ENCODE results near the gene NRP2. TPM values are rescaled to one million over a fixed set of nuclear protein-coding genes. Genes with fewer than 3 reads are reported as not detected.

The NRP2 gene
- total RNA-seq, 1 experiment from 2014 or later = 1.2 TPM

DNA sequence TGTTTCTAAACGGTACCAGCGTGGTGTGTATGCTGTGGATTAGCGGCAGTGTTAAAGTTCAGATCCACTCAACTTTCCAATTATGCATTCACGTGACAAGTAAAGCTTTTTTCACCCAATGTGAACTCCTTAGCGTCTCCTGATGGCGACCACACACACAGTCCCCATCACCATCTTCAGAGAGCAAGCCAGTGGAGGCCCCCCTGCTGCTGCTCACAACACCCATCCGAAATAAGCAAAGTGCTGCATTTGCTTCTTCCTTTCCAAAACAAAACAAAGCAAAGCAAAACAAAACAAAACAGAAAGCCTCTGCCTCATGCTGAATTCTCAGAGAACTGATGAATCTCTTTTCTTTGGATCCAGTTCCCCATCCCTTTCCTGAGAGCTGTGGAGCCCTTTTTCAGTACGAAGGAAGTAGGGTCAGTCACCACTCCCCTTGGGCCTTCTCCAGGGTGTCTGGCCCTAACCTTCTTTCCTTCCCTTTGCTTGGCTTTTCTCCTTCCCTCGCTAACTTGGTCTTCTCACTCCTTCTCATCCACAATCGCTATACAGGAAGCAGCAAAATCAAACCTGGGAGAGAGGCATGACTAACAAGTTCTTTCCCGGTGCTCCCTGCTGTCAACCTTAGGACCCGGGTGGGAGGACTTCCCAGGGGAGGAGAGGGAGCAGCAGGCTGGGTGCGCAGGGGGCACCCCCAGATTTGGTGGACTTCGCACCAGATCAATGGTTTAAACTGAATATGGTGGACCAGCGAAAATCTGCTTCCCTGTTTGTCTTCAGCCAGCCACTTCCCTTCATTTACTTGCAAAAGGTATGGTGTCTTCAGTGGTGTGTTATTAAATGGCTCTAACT, 56.0 kb downstream of the NRP2 start:
- Histone ChIP-seq H3K27me3 (ENCODE audit: insufficient read depth, low read length) (no peaks in the 10 kb centered on the region), H3K4me3 (replicated peaks in 1 of 2; ENCODE audit: low read depth in 1 of 2, low read length in 2 of 2) (no peak overlapping the region), H3K79me2 (ENCODE audit: insufficient read depth, low read length) (no peaks in the 10 kb centered on the region), H3K9ac (ENCODE audit: low read length) (no peak overlapping the region), H3K36me3 (ENCODE audit: control insufficient read depth in 1 of 2, insufficient read depth in 2 of 2, low read length in 2 of 2) (no peaks in the 10 kb centered on the region), H4K20me1 (ENCODE audit: insufficient read depth) (no peaks in the 10 kb centered on the region), H2AFZ (ENCODE audit: low read depth, low read length, poor library complexity, severe bottlenecking) (no peak overlapping the region), H3K4me2 (ENCODE audit: low read length) (no peak overlapping the region), H3K4me1 (ENCODE audit: control insufficient read depth in 1 of 2, insufficient read depth in 2 of 2, low read length in 2 of 2) (peaks cover 4 to 13% of the 10 kb centered on the region in 2 experiments; a peak in 2 of 4 replicates), H3K9me3 (ENCODE audit: control insufficient read depth in 1 of 2, insufficient read depth in 1 of 2, low read depth in 1 of 2, low read length in 2 of 2) (no peaks in the 10 kb centered on the region), H3K27ac (ENCODE audit: low read depth, low read length) (no peak overlapping the region), H3K9me2 (ENCODE audit: insufficient read depth) (no peaks in the 10 kb centered on the region)
- ATAC-seq = no peak
- TF ChIP-seq, protein P1, sequence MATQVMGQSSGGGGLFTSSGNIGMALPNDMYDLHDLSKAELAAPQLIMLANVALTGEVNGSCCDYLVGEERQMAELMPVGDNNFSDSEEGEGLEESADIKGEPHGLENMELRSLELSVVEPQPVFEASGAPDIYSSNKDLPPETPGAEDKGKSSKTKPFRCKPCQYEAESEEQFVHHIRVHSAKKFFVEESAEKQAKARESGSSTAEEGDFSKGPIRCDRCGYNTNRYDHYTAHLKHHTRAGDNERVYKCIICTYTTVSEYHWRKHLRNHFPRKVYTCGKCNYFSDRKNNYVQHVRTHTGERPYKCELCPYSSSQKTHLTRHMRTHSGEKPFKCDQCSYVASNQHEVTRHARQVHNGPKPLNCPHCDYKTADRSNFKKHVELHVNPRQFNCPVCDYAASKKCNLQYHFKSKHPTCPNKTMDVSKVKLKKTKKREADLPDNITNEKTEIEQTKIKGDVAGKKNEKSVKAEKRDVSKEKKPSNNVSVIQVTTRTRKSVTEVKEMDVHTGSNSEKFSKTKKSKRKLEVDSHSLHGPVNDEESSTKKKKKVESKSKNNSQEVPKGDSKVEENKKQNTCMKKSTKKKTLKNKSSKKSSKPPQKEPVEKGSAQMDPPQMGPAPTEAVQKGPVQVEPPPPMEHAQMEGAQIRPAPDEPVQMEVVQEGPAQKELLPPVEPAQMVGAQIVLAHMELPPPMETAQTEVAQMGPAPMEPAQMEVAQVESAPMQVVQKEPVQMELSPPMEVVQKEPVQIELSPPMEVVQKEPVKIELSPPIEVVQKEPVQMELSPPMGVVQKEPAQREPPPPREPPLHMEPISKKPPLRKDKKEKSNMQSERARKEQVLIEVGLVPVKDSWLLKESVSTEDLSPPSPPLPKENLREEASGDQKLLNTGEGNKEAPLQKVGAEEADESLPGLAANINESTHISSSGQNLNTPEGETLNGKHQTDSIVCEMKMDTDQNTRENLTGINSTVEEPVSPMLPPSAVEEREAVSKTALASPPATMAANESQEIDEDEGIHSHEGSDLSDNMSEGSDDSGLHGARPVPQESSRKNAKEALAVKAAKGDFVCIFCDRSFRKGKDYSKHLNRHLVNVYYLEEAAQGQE (IDR thresholded peaks at IDR 0.05; ENCODE audit: low read depth) = no peak
- no peak for TF ChIP-seq POLR2A (IDR thresholded peaks at IDR 0.05; ENCODE audit: borderline replicate concordance, extremely low read depth, insufficient read depth, insufficient read length)
- TF ChIP-seq CEBPB (IDR thresholded peaks at IDR 0.05; ENCODE audit: low read depth) = no peak
- no peak for TF ChIP-seq SP1 (IDR thresholded peaks at IDR 0.05; ENCODE audit: low read depth)
- TF ChIP-seq POLR2AphosphoS5 (IDR thresholded peaks at IDR 0.05; ENCODE audit: low read depth, low read length) = no peak
- POLR2A ChIA-PET = no interaction called here
- DNase-seq (ENCODE audit: low read depth, low spot score) = no peak
- CTCF ChIA-PET = no interaction called here
- intact Hi-C loops (cut with micrococcal nuclease) = no loop called here
- RAD21 ChIA-PET (ENCODE audit: low non-redundant PET in 1 of 2, low total read pairs in 2 of 2, uncharacterized antibody in 2 of 2, unreplicated experiment in 2 of 2) = no interaction called here
- BruUV-seq (replicated peaks) = no TSS peak

DNA sequence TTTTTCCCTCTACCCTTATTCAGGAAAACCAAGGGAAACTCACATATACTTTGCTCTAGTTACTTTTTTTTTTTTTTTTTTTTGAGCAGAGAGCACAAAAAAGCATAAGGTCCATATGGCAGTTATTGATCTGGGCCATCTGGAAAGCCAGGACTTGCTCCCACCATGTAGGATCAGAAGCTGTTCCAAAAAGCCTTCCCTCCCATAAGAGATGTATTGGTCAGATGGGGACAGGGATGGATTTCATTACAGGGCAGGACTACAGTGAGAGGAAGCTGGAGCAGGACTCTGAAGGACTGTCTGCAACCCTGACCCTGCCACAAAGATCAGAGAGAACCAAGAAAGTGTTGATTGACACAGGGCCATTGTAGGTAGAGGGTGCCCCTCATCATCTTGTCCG, 57.3 kb downstream of the NRP2 start:
- Histone ChIP-seq H3K27me3 (ENCODE audit: insufficient read depth, low read length) (no peaks in the 10 kb centered on the region), H2AFZ (ENCODE audit: low read depth, low read length, poor library complexity, severe bottlenecking) (no peak overlapping the region), H3K4me1 (ENCODE audit: control insufficient read depth in 1 of 2, insufficient read depth in 2 of 2, low read length in 2 of 2) (peaks cover under 1 to 8% of the 10 kb centered on the region in 2 experiments; a peak in 2 of 4 replicates), H3K4me3 (replicated peaks in 1 of 2; ENCODE audit: low read depth in 1 of 2, low read length in 2 of 2) (no peak overlapping the region), H4K20me1 (ENCODE audit: insufficient read depth) (no peaks in the 10 kb centered on the region), H3K27ac (ENCODE audit: low read depth, low read length) (no peak overlapping the region), H3K4me2 (ENCODE audit: low read length) (no peak overlapping the region), H3K36me3 (ENCODE audit: control insufficient read depth in 1 of 2, insufficient read depth in 2 of 2, low read length in 2 of 2) (no peaks in the 10 kb centered on the region), H3K9me3 (ENCODE audit: control insufficient read depth in 1 of 2, insufficient read depth in 1 of 2, low read depth in 1 of 2, low read length in 2 of 2) (no peaks in the 10 kb centered on the region), H3K79me2 (ENCODE audit: insufficient read depth, low read length) (no peaks in the 10 kb centered on the region), H3K9ac (ENCODE audit: low read length) (no peak overlapping the region), H3K9me2 (ENCODE audit: insufficient read depth) (no peaks in the 10 kb centered on the region)
- ChIA-PET CTCF (no interaction called here), RAD21 (ENCODE audit: low non-redundant PET in 1 of 2, low total read pairs in 2 of 2, uncharacterized antibody in 2 of 2, unreplicated experiment in 2 of 2) (no interaction called here), POLR2A (no interaction called here)
- BruUV-seq (replicated peaks) = no TSS peak
- no peak for DNase-seq (ENCODE audit: low read depth, low spot score)
- intact Hi-C loops (cut with micrococcal nuclease) = no loop called here
- ATAC-seq = no peak
- TF ChIP-seq, protein P2, sequence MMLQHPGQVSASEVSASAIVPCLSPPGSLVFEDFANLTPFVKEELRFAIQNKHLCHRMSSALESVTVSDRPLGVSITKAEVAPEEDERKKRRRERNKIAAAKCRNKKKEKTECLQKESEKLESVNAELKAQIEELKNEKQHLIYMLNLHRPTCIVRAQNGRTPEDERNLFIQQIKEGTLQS (IDR thresholded peaks at IDR 0.05) = no peak
- TF ChIP-seq SIN3A (IDR thresholded peaks at IDR 0.05; ENCODE audit: low read depth) = no peak
- no peak for TF ChIP-seq CTCF (IDR thresholded peaks at IDR 0.05 in 2 of 3, conservative IDR thresholded peaks at IDR 0.05 in 1 of 3; ENCODE audit: borderline replicate concordance in 1 of 3, insufficient read depth in 1 of 3, low read depth in 2 of 3, low read length in 2 of 3)
- TF ChIP-seq POLR2A (IDR thresholded peaks at IDR 0.05; ENCODE audit: borderline replicate concordance, extremely low read depth, insufficient read depth, insufficient read length) = no peak
- TF ChIP-seq YY1 (IDR thresholded peaks at IDR 0.05; ENCODE audit: extremely low read depth, insufficient replicate concordance, low read depth, low read length) = no peak
- TF ChIP-seq EGR1 (IDR thresholded peaks at IDR 0.05; ENCODE audit: low read depth) = no peak
- TF ChIP-seq ZFX (IDR thresholded peaks at IDR 0.05) = no peak

Measured in HCT116 (cell line).